Smooth muscle cell (in vitro differentiated cells): ENCODE measurements around the gene CD44. TPM values are rescaled to one million over a fixed set of nuclear protein-coding genes. Genes with fewer than 3 reads are reported as not detected.

Experiments used
- DNase-seq: peaks from one replicate; lab custom pipeline; 2025; ENCODE audit not compliant: unreplicated experiment; lab: John Stamatoyannopoulos, UW
- H2AFZ ChIP-seq: fragments of 200-600 bp; sonication (generic); 2 replicates; pipeline ENCODE4 v1.6.0; 2016; ENCODE audit warnings: antibody characterized with exemption, low read depth, mild to moderate bottlenecking
- H3F3A ChIP-seq: fragments of 200-600 bp; sonication (generic); 2 replicates; pipeline ENCODE4 v1.6.0; 2017; ENCODE audit warnings: antibody characterized with exemption, low read depth
- H3K27ac ChIP-seq: fragments of 200-600 bp; sonication (generic); 2 replicates; pipeline ENCODE4 v1.5.1; 2016; ENCODE audit warnings: low read depth, mild to moderate bottlenecking
- H3K27me3 ChIP-seq: fragments of 200-600 bp; sonication (generic); 2 replicates; pipeline ENCODE4 v1.6.1; 2016; ENCODE audit warnings: low read depth, mild to moderate bottlenecking
- H3K36me3 ChIP-seq: fragments of 200-600 bp; sonication (generic); 2 replicates; pipeline ENCODE4 v1.5.1; 2016; ENCODE audit warnings: low read depth
- H3K4me1 ChIP-seq: fragments of 200-600 bp; sonication (generic); 2 replicates; pipeline ENCODE4 v1.5.1; 2016; ENCODE audit warnings: low read depth
- H3K4me2 ChIP-seq: fragments of 200-600 bp; sonication (generic); 2 replicates; pipeline ENCODE4 v1.6.0; 2016; ENCODE audit warnings: mild to moderate bottlenecking
- H3K4me3 ChIP-seq: fragments of 200-600 bp; sonication (generic); 2 replicates; pipeline ENCODE4 v1.5.1; 2016; ENCODE audit warnings: mild to moderate bottlenecking
- H3K79me2 ChIP-seq: fragments of 200-600 bp; sonication (generic); 2 replicates; pipeline ENCODE4 v1.6.0; 2016; ENCODE audit warnings: low read depth, mild to moderate bottlenecking
- H3K9ac ChIP-seq: fragments of 200-600 bp; sonication (generic); 2 replicates; pipeline ENCODE4 v1.6.0; 2016; ENCODE audit warnings: low read depth
- H3K9me3 ChIP-seq: fragments of 200-600 bp; sonication (generic); replicated peaks from 2 replicates; pipeline ENCODE4 v1.5.1; 2016; ENCODE audit warnings: low read depth
- H4K20me1 ChIP-seq: fragments of 200-600 bp; sonication (generic); 2 replicates; pipeline ENCODE4 v1.6.0; 2016; ENCODE audit warnings: low read depth
- CTCF ChIP-seq: fragments of 200-600 bp; sonication (generic); IDR thresholded peaks from 2 replicates; pipeline ENCODE4 v1.5.1; 2017; ENCODE audit warnings: borderline replicate concordance, mild to moderate bottlenecking, antibody characterized with exemption; ENCODE audit not compliant: insufficient read depth, poor library complexity, severe bottlenecking
- WGBS: methylation state at CpG from one replicate; pipeline ENCODE4 v1.1.7; 2016; ENCODE audit warnings: low lambda C conversion rate; 5-methylcytosine and 5-hydroxymethylcytosine counted together
- polyA plus RNA-seq: library from polyadenylated mRNA; unstranded; fragments of >200 nt; fragmentation: Nextera tagmentation; extraction: Ambion mirVana; gene quantifications from 2 replicates; pipeline ENCODE4 v1.2.1, GENCODE V29; 2016
- total RNA-seq: library from RNA; depleted of rRNA; stranded (reverse); fragments of >200 nt; gene quantifications from 2 replicates; pipeline ENCODE4 v1.2.3, GENCODE V29; 2014

Gene CD44
- total and polyA plus RNA-seq, 2 experiments from 2014 or later: 116 to 248 TPM

DNA sequence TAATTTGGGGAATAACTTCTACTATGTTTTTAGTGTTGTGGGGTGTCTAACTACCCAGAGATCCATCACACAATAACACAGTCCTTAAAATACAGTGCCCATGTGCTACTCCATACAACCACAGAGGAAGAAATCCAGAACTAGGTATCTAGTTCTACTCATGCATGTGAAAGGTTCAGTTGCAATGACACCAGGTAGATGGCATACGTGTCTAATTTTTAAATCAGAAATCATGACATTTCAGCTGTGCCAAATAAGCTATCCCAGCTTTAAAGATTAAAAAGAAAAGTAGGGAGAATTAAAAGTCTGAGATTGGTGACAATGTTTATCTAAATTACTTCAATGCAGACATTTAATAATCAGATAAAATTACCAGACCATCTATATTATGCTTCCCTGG lies 122.2 kb downstream of the CD44 start:
- no peaks in the 10 kb centered on the region for H3K36me3 ChIP-seq
- H4K20me1 ChIP-seq: no peaks in the 10 kb centered on the region
- no peak for DNase-seq
- no peaks in the 10 kb centered on the region for H3F3A ChIP-seq
- peak overlapping the region; percentile 81 for H3K9ac ChIP-seq
- H3K4me3 ChIP-seq: no peak overlapping the region
- peak overlapping the region; percentile 85 for H3K27ac ChIP-seq
- H3K4me1 ChIP-seq: no peaks in the 10 kb centered on the region
- H3K9me3 ChIP-seq: no peaks in the 10 kb centered on the region
- 88% methylated on average over 1 of the region's 1 CpG for WGBS
- no peaks in the 10 kb centered on the region for H3K27me3 ChIP-seq
- no peak for TF ChIP-seq CTCF
- H2AFZ ChIP-seq: no peak overlapping the region
- H3K4me2 ChIP-seq: peak overlapping the region; percentile 60
- H3K79me2 ChIP-seq: no peaks in the 10 kb centered on the region

DNA sequence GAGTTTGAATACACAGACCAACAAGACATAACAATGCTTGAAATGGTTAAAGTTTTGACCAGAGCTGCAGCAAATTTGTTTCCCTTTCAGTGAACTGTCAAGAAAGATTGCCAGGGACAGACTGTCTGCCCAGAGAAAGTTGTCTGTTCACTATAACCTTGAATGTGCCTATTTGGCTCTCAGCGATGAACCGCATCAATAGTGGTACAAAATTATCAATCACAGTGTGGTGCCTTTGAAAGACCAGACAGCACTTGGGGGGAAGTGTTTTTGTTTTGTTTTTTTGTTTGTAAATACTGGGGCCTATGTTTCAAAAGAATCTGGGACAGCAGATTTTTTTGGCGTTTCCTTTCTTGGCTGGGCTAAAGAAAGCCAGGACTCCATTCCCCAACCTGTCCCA lies 123.1 kb downstream of the CD44 start:
- Histone ChIP-seq H3K4me2 (no peak overlapping the region), H2AFZ (no peak overlapping the region), H3K4me3 (no peak overlapping the region), H3K79me2 (no peaks in the 10 kb centered on the region), H3K4me1 (no peaks in the 10 kb centered on the region), H3K27me3 (no peaks in the 10 kb centered on the region), H3F3A (no peaks in the 10 kb centered on the region), H3K27ac (no peak overlapping the region), H3K36me3 (no peaks in the 10 kb centered on the region), H3K9me3 (no peaks in the 10 kb centered on the region), H3K9ac (no peak overlapping the region), H4K20me1 (no peaks in the 10 kb centered on the region)
- WGBS: 98% methylated on average over 3 of the region's 3 CpGs
- no peak for DNase-seq
- TF ChIP-seq CTCF: no peak

DNA sequence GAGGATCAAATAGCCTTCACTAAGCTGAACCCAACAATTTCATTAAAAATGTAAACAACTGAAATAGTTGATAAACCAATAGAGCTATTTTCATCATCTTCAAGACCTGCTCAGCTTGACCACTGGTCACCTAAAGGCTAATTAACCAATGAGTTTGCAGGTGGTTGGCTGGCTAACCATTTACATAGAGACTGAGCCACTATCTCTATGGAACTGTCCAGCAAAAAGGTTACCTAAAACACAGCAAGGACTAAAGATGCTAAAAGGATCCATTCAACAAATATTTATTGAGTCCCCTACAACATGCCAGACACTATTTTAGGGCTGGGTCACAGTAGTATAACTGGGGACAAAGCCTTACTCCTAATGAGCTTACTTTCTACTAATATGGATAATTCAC lies 123.8 kb downstream of the CD44 start:
- Histone ChIP-seq H3K4me1 (no peaks in the 10 kb centered on the region), H3K27ac (no peak overlapping the region), H3K36me3 (no peaks in the 10 kb centered on the region), H3K4me2 (no peak overlapping the region), H3K27me3 (no peaks in the 10 kb centered on the region), H3K79me2 (no peaks in the 10 kb centered on the region), H3F3A (no peaks in the 10 kb centered on the region), H2AFZ (no peak overlapping the region), H3K9me3 (no peaks in the 10 kb centered on the region), H3K4me3 (no peak overlapping the region), H3K9ac (no peak overlapping the region), H4K20me1 (no peaks in the 10 kb centered on the region)
- TF ChIP-seq CTCF: no peak
- DNase-seq: no peak

- H2AFZ ChIP-seq: no peak overlapping the region
- no peaks in the 10 kb centered on the region for H3F3A ChIP-seq
- no peak for DNase-seq
- no peaks in the 10 kb centered on the region for H3K4me1 ChIP-seq
- no peak overlapping the region for H3K4me3 ChIP-seq
- H3K9ac ChIP-seq: no peak overlapping the region
- H3K9me3 ChIP-seq: no peaks in the 10 kb centered on the region
- H4K20me1 ChIP-seq: no peaks in the 10 kb centered on the region
- 99% methylated on average over 3 of the region's 3 CpGs for WGBS
- H3K27ac ChIP-seq: no peak overlapping the region
- TF ChIP-seq CTCF: no peak
- H3K27me3 ChIP-seq: no peaks in the 10 kb centered on the region
- no peaks in the 10 kb centered on the region for H3K79me2 ChIP-seq
- no peak overlapping the region for H3K4me2 ChIP-seq
- H3K36me3 ChIP-seq: no peaks in the 10 kb centered on the region
Measured at GRCh38 chr11:35265755-35266454, 126.9 kb downstream of the CD44 start.
